ENCODE measurements around the gene FEZF2.

GRCh38 chr3:62376454-62376720, 3.0 kb upstream of the FEZF2 start:
- no peak for TF ChIP-seq POLR2A (IDR thresholded peaks at IDR 0.05; ENCODE audit: low read length)
- no peak for TF ChIP-seq GATA1 (IDR thresholded peaks at IDR 0.05; ENCODE audit: low read depth, low read length)

Data from erythroblast (primary cell).